Gastroesophageal sphincter (tissue), 2 donors: ENCODE measurements around the gene COL25A1.

Experiments
- POLR2A ChIP-seq, 2 donors: fragments of 450-650 bp; IDR thresholded peaks; one replicate each; pipeline ENCODE4 v1.6.1; 2017; ENCODE audit warnings: antibody characterized with exemption in 2 of 2, mild to moderate bottlenecking in 2 of 2, moderate library complexity in 1 of 2
- POLR2AphosphoS5 ChIP-seq: sonication (generic); formaldehyde crosslinking; IDR thresholded peaks from one replicate; pipeline ENCODE4 v1.6.1; 2017; ENCODE audit warnings: antibody characterized with exemption

GRCh38 chr4:109032671-109033070, 269.8 kb downstream of the COL25A1 start:
- TF ChIP-seq POLR2A (IDR thresholded peaks at IDR 0.05) (no peak), POLR2AphosphoS5 (no peak)
